ENCODE measurements around the gene NAT10. TPM values are rescaled to one million over a fixed set of nuclear protein-coding genes. Genes with fewer than 3 reads are reported as not detected.
"Not testable (repeated sequence)": the region's sequence is repeated elsewhere in the genome, so short reads cannot be mapped to it uniquely, and the experiment has no call there.

NAT10 gene
- polyA plus RNA-seq, 1 experiment, result 35.0 TPM

DNA sequence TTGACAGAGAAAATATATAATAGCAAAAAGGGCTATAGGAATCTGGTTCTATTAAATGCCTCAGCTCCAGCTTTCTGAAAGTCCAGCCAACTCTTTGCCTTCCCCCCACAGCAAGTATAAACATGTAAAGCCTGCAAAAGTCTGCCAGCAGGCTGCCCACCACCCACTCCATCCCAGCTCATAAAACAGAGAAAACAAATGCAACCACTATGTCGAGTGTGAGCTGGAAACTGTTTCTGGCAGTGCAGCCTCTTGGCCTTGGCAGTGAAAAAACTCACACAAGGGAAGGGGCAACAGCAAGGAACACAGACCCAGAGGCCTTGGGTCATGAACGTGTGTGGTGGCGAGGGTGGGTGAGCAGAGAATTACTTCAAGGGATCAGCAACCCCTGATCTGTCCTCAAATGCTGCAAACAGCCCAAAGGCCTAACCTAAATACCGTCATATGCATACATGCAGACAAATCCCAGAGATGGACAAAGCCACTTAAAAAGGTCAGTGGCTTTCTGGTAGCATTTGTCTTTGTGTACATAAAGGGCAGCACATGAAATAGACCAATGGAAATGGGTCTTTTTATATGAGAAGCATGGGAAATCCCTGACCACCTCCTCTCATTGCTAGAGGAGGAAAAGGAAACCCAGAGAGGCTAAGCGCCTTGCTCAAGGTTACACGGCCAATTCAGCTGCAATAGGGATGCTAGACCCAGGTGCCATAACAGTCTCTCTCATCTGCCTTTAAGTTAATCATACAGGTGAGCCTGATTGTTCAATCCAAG, 74.8 kb downstream of the NAT10 start:
- TF ChIP-seq CTCF (IDR thresholded peaks at IDR 0.05; ENCODE audit: insufficient read depth, low read depth, low read length), result no peak
- Histone ChIP-seq H3K4me3 (ENCODE audit: low read depth, low read length) (no peak overlapping the region), H3K36me3 (ENCODE audit: control insufficient read depth, insufficient read depth, low read length) (no peaks in the 10 kb centered on the region), H3K27me3 (ENCODE audit: control insufficient read depth, insufficient read depth, low read length) (no peaks in the 10 kb centered on the region)
- CTCF ChIA-PET, result interaction anchor here (0.9 to 3.7 kb wide), 4 partner anchors 11 to 193 kb away, joined by 3 to 16 read pairs (median 6); partner anchors contain the start of gene ABTB2
- DNase-seq (ENCODE audit: low read depth), result no peak
- POLR2A ChIA-PET, result no interaction called here

DNA sequence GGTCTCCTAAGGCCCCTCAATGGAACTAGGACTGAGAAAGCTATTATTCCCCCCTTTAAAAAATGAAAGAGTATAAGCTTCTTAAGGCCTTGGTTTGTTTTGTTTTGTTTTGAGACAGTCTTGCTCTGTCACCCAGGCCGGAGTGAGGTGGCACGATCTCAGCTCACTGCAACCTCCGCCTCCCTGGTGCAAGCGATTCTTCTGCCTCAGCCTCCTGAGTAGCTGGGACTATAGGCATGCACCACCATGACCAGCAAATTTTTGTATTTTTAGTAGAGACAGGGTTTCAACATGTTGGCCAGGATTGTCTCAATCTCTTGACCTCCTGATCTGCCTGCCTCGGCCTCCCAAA, 75.4 kb downstream of the NAT10 start:
- CTCF ChIA-PET, result interaction anchor here (1.0 to 3.7 kb wide), 3 partner anchors 174 to 194 kb away, joined by 3 to 16 read pairs (median 9); partner anchors contain the start of gene ABTB2
- POLR2A ChIA-PET; H3K4me3 ChIP-seq (ENCODE audit: low read depth, low read length); H3K36me3 ChIP-seq (ENCODE audit: control insufficient read depth, insufficient read depth, low read length); DNase-seq (ENCODE audit: low read depth); H3K27me3 ChIP-seq (ENCODE audit: control insufficient read depth, insufficient read depth, low read length): not testable (repeated sequence)

GRCh38 chr11:34181251-34181650, 75.8 kb downstream of the NAT10 start:
- TF ChIP-seq CTCF (IDR thresholded peaks at IDR 0.05; ENCODE audit: insufficient read depth, low read depth, low read length), result no peak
- ChIA-PET CTCF (interaction anchor here (1.0 to 3.7 kb wide), 3 partner anchors 173 to 194 kb away, joined by 3 to 16 read pairs (median 9); partner anchors contain the start of gene ABTB2), POLR2A (no interaction called here)
- no peak for DNase-seq (ENCODE audit: low read depth)
- H3K27me3 ChIP-seq (ENCODE audit: control insufficient read depth, insufficient read depth, low read length), result no peaks in the 10 kb centered on the region
- H3K36me3 ChIP-seq (ENCODE audit: control insufficient read depth, insufficient read depth, low read length), result no peaks in the 10 kb centered on the region
- no peak overlapping the region for H3K4me3 ChIP-seq (ENCODE audit: low read depth, low read length)

GRCh38 chr11:34181856-34182405, 76.5 kb downstream of the NAT10 start:
- no peak for DNase-seq (ENCODE audit: low read depth)
- no peaks in the 10 kb centered on the region for H3K36me3 ChIP-seq (ENCODE audit: control insufficient read depth, insufficient read depth, low read length)
- no peak overlapping the region for H3K4me3 ChIP-seq (ENCODE audit: low read depth, low read length)
- H3K27me3 ChIP-seq (ENCODE audit: control insufficient read depth, insufficient read depth, low read length), result no peaks in the 10 kb centered on the region
- no peak for TF ChIP-seq CTCF (IDR thresholded peaks at IDR 0.05; ENCODE audit: insufficient read depth, low read depth, low read length)
- CTCF ChIA-PET, result interaction anchor here (1.1 to 3.7 kb wide), 4 partner anchors 7 to 176 kb away, joined by 3 to 16 read pairs (median 10); partner anchors contain the start of gene ABTB2
- POLR2A ChIA-PET, result interaction anchor here (0.6 kb wide), 1 partner anchor 10 kb away, joined by 13 read pairs; no protein-coding TSS in a partner anchor

- TF ChIP-seq CTCF (IDR thresholded peaks at IDR 0.05; ENCODE audit: insufficient read depth, low read depth, low read length), result no peak
- Histone ChIP-seq H3K36me3 (ENCODE audit: control insufficient read depth, insufficient read depth, low read length) (no peaks in the 10 kb centered on the region), H3K27me3 (ENCODE audit: control insufficient read depth, insufficient read depth, low read length) (no peaks in the 10 kb centered on the region), H3K4me3 (ENCODE audit: low read depth, low read length) (no peak overlapping the region)
- POLR2A ChIA-PET, result interaction anchor here (0.6 kb wide), 1 partner anchor 10 kb away, joined by 13 read pairs; no protein-coding TSS in a partner anchor
- CTCF ChIA-PET, result interaction anchor here (1.1 to 2.9 kb wide), 3 partner anchors 8 to 176 kb away, joined by 3 to 10 read pairs (median 9); no protein-coding TSS in a partner anchor
- no peak for DNase-seq (ENCODE audit: low read depth)
Observed at GRCh38 chr11:34182425-34182824, 77.0 kb downstream of the NAT10 start.

All from BJ (cell line).